K562 (cell line): ENCODE results near the gene GMEB2. TPM values are rescaled to one million over a fixed set of nuclear protein-coding genes. Genes with fewer than 3 reads are reported as not detected.

ENCODE experiments used
- CBX2 ChIP-seq: fragments of 200-600 bp; sonication (generic); IDR thresholded peaks from one replicate; pipeline ENCODE4 v1.6.1; 2012; ENCODE audit warnings: mild to moderate bottlenecking, low read length, inconsistent platforms; ENCODE audit not compliant: insufficient read depth, poor library complexity, severe bottlenecking
- CREB3L1 ChIP-seq: fragments of 450-650 bp; IDR thresholded peaks from 2 replicates; pipeline ENCODE4 v1.6.1; 2014; ENCODE audit warnings: low read depth, mild to moderate bottlenecking, moderate library complexity, borderline replicate concordance
- DACH1 ChIP-seq: fragments of 450-650 bp; IDR thresholded peaks from 2 replicates; pipeline ENCODE4 v1.6.1; 2018; ENCODE audit not compliant: partially characterized antibody
- EP400 ChIP-seq: fragments of 450-650 bp; IDR thresholded peaks from 2 replicates; pipeline ENCODE4 v1.6.1; 2017; ENCODE audit warnings: antibody characterized with exemption, mild to moderate bottlenecking, moderate library complexity
- FOXA3 ChIP-seq, 2 experiments: fragments of 450-650 bp in 1 of 2; sonication (generic) in 1 of 2; formaldehyde crosslinking; IDR thresholded peaks in 1 of 2; conservative IDR thresholded peaks in 1 of 2; 2 replicates each; pipeline versions ENCODE4 v1.4.0 to v1.8.0; 2020 to 2022; ENCODE audit warnings: mild to moderate bottlenecking in 2 of 2, missing genetic modification reagents in 1 of 2
- GTF2A2 ChIP-seq: IDR thresholded peaks from 2 replicates; pipeline ENCODE4 v1.6.1; 2016; ENCODE audit warnings: mild to moderate bottlenecking, missing genetic modification characterization, missing compliant biosample characterization
- KDM5B ChIP-seq: fragments of 200-600 bp; sonication (generic); IDR thresholded peaks from 2 replicates; pipeline ENCODE4 v1.6.1; 2012; ENCODE audit warnings: low read depth, mild to moderate bottlenecking, moderate library complexity, low read length, control low read depth, inconsistent platforms; ENCODE audit not compliant: insufficient replicate concordance
- MAZ ChIP-seq, 2 experiments: fragments of 450-650 bp in 1 of 2; sonication (generic) in 1 of 2; formaldehyde crosslinking; IDR thresholded peaks in 1 of 2; conservative IDR thresholded peaks in 1 of 2; 2 replicates each; pipeline versions ENCODE4 v1.4.0 to v1.5.0; 2020; ENCODE audit warnings: mild to moderate bottlenecking in 1 of 2, missing genetic modification reagents in 1 of 2
- MLX ChIP-seq, 2 experiments: fragments of 450-650 bp in 1 of 2; sonication (generic) in 1 of 2; formaldehyde crosslinking; conservative IDR thresholded peaks; 2 replicates each; pipeline versions ENCODE4 v1.4.0 to v1.8.1; 2020 to 2022; ENCODE audit warnings: mild to moderate bottlenecking in 1 of 2, missing genetic modification reagents in 1 of 2
- MXI1 ChIP-seq: IDR thresholded peaks from 2 replicates; pipeline ENCODE4 v1.6.1; 2011; ENCODE audit warnings: low read depth, mild to moderate bottlenecking, improper control_type of control experiment, low read length
- NR2C2 ChIP-seq, 2 experiments: fragments of 200-800 bp in 1 of 2; sonication (Bioruptor generic) in 1 of 2; sonication (generic) in 1 of 2; formaldehyde crosslinking in 1 of 2; IDR thresholded peaks; 2 replicates each; pipeline versions ENCODE4 v1.6.1 to v1.8.0; 2016 to 2022; ENCODE audit warnings: mild to moderate bottlenecking in 1 of 2, missing compliant biosample characterization in 1 of 2, missing genetic modification characterization in 1 of 2, missing genetic modification reagents in 1 of 2
- RUNX1 ChIP-seq: sonication (generic); IDR thresholded peaks from 2 replicates; pipeline ENCODE4 v1.6.1; 2016; ENCODE audit warnings: antibody characterized with exemption, low read depth
- TAF1 ChIP-seq: IDR thresholded peaks from 2 replicates; pipeline ENCODE4 v1.6.1; 2011; ENCODE audit warnings: mild to moderate bottlenecking, low read length, moderate library complexity; ENCODE audit not compliant: insufficient read depth, control insufficient read depth, severe bottlenecking; ENCODE audit errors: extremely low read depth
- TOE1 ChIP-seq, 2 experiments: fragments of 450-650 bp in 1 of 2; sonication (generic) in 1 of 2; formaldehyde crosslinking in 1 of 2; IDR thresholded peaks; 2 replicates each; pipeline versions ENCODE4 v1.7.1 to v1.8.0; 2016 to 2022; ENCODE audit warnings: borderline replicate concordance in 2 of 2, mild to moderate bottlenecking in 2 of 2, antibody characterized with exemption in 1 of 2, inconsistent platforms in 1 of 2, low read depth in 1 of 2, missing genetic modification reagents in 1 of 2, moderate library complexity in 1 of 2
- U2AF2 ChIP-seq: fragments of 200-400 bp; formaldehyde crosslinking; optimal IDR thresholded peaks from 2 replicates; pipeline ENCODE3; 2017; ENCODE audit warnings: low read depth, mild to moderate bottlenecking, low read length
- USF1 ChIP-seq: sonication (generic); formaldehyde crosslinking; IDR thresholded peaks from 2 replicates; pipeline ENCODE4 v1.9.0; 2022; ENCODE audit warnings: mild to moderate bottlenecking, missing genetic modification reagents
- ZNF224 ChIP-seq: sonication (generic); formaldehyde crosslinking; IDR thresholded peaks from 2 replicates; pipeline ENCODE4 v1.8.0; 2022; ENCODE audit warnings: mild to moderate bottlenecking, missing genetic modification reagents
- ZNF277 ChIP-seq: fragments of 250-450 bp; sonication (Bioruptor Pico); IDR thresholded peaks from 2 replicates; pipeline ENCODE4 v1.8.0; 2022; ENCODE audit warnings: inconsistent platforms, mild to moderate bottlenecking, moderate library complexity, borderline replicate concordance
- ZSCAN29 ChIP-seq: fragments of 450-650 bp; IDR thresholded peaks from 2 replicates; pipeline ENCODE4 v1.6.1; 2017
- polyA plus RNA-seq, 8 experiments: library from polyadenylated mRNA; depleted of rRNA in 4 of 8; stranded (reverse) in 5 of 8; unstranded in 3 of 8; fragments of >200 nt; fragmentation: Nextera tagmentation in 2 of 8; fragmentation: Illumina TruSeq in 1 of 8; extraction: Ambion mirVana in 2 of 8; extraction: Trizol in 1 of 8; gene quantifications; 2 replicates each; pipeline versions ENCODE4 v1.2.1 to v1.2.3, GENCODE V29; 2011 to 2014; ENCODE audit warnings: inconsistent platforms in 1 of 8, missing spikeins in 1 of 8
- total RNA-seq, 7 experiments: library from RNA; depleted of rRNA in 6 of 7; stranded (reverse); fragments of >200 nt in 6 of 7; fragmentation: Illumina TruSeq in 2 of 7; extraction: Trizol in 2 of 7; gene quantifications; 2 replicates each; pipeline versions ENCODE4 v1.2.1 to v1.2.3, GENCODE V29; 2011 to 2021; ENCODE audit warnings: low replicate concordance in 1 of 7

The GMEB2 gene
- total and polyA plus RNA-seq, 9 of the 15 experiments (the other 6 are each of a cell fraction or from before 2014, with no cell fraction given), result 0.03 to 13.9 (median 6.3) TPM

GRCh38 chr20:63628246-63628975 is 1.5 kb upstream of the GMEB2 start (continued):
- TF ChIP-seq CREB3L1 (peak; percentile 72; the same call in 1 of the 2 replicates), FOXA3 (CRISPR knock-in tag; conservative IDR thresholded peaks at IDR 0.05 in 1 of 2, IDR thresholded peaks at IDR 0.05 in 1 of 2) (no peak), USF1 (no peak), NR2C2 (CRISPR knock-in tag; IDR thresholded peaks at IDR 0.05) (peak; percentile 86), NR2C2 (tag; IDR thresholded peaks at IDR 0.05) (peak; percentile 96), DACH1 (peak; percentile 72), TOE1 (IDR thresholded peaks at IDR 0.05; ENCODE audit: borderline replicate concordance) (peak; percentile 74), TOE1 (CRISPR knock-in tag; IDR thresholded peaks at IDR 0.05; ENCODE audit: borderline replicate concordance, low read depth) (no peak), MAZ (CRISPR knock-in tag; conservative IDR thresholded peaks at IDR 0.05 in 1 of 2, IDR thresholded peaks at IDR 0.05 in 1 of 2) (peak; percentile 53 to 90), MLX (CRISPR knock-in tag; conservative IDR thresholded peaks at IDR 0.05) (no peak), ZNF224 (CRISPR knock-in tag) (no peak), RUNX1 (no peak), ZNF277 (CRISPR knock-in tag) (no peak), EP400 (peak; percentile 95), MXI1 (peak; percentile 87), TAF1 (peak; percentile 97), U2AF2 (no peak), KDM5B (peak; percentile 79), GTF2A2 (peak; percentile 72), CBX2 (no peak), ZSCAN29 (no peak)
